Adrenal gland (tissue), 12 donors: ENCODE data around the gene TXNRD2. TPM values are rescaled to one million over a fixed set of nuclear protein-coding genes. Genes with fewer than 3 reads are reported as not detected.

Experiments
- DNase-seq, 7 donors: peaks; one replicate each; pipeline ENCODE4 v3.0.0-alpha.2; 2019 to 2020
- H3K27ac ChIP-seq, 5 donors: fragments of 200-600 bp; sonication (generic) in 4 of 5; 1 replicate in 3 of 5; 2 replicates in 2 of 5; pipeline versions ENCODE4 v1.5.1 to v1.8.0; 2016 to 2020; ENCODE audit warnings: mild to moderate bottlenecking in 1 of 5
- H3K27me3 ChIP-seq: fragments of 200-600 bp; 2 replicates; pipeline ENCODE4 v1.8.0; 2021
- H3K36me3 ChIP-seq, 2 donors: fragments of 200-600 bp; replicated peaks in 1 of 2; 1 replicate in 1 of 2; 2 replicates in 1 of 2; pipeline versions ENCODE4 v1.5.1 to v1.8.0; 2018 to 2022
- H3K4me1 ChIP-seq, 2 donors: fragments of 200-600 bp; replicated peaks in 1 of 2; 1 replicate in 1 of 2; 2 replicates in 1 of 2; pipeline versions ENCODE4 v1.5.1 to v1.8.0; 2018 to 2021
- H3K4me3 ChIP-seq, 4 donors: fragments of 200-600 bp; sonication (generic) in 3 of 4; one replicate each; pipeline ENCODE4 v1.5.1; 2016 to 2018
- H3K9me3 ChIP-seq, 3 donors: fragments of 200-600 bp; sonication (generic) in 1 of 3; replicated peaks in 1 of 3; 1 replicate in 2 of 3; 2 replicates in 1 of 3; pipeline versions ENCODE4 v1.5.1 to v1.8.0; 2016 to 2021
- CTCF ChIP-seq, 6 experiments: fragments of 450-650 bp in 4 of 6; fragments of 200-600 bp in 2 of 6; sonication (generic) in 1 of 6; IDR thresholded peaks; 1 replicate in 5 of 6; 2 replicates in 1 of 6; pipeline versions ENCODE4 v1.5.1 to v1.8.0; 2016 to 2021; ENCODE audit warnings: antibody characterized with exemption in 6 of 6, mild to moderate bottlenecking in 2 of 6, moderate library complexity in 1 of 6
- POLR2A ChIP-seq, 2 donors: fragments of 450-650 bp; IDR thresholded peaks; one replicate each; pipeline ENCODE4 v1.6.1; 2017; ENCODE audit warnings: antibody characterized with exemption in 2 of 2, mild to moderate bottlenecking in 2 of 2, moderate library complexity in 1 of 2
- WGBS, 4 donors: extraction: QIAGEN DNeasy Blood & Tissue Kit in 2 of 4; methylation state at CpG; one replicate each; pipeline versions ENCODE4 v1.1.5 to v1.1.7; 2013 to 2017; 5-methylcytosine and 5-hydroxymethylcytosine counted together
- intact Hi-C, 2 donors: fragments of 100-400 bp; cut with DNase I; formaldehyde crosslinking; loops; one replicate each; pipeline versions ENCODE4 v1.14.1 to v1.15.0; 2022 to 2023
- polyA plus RNA-seq, 3 donors: library from polyadenylated mRNA; stranded (reverse); fragments of 200-250 nt in 2 of 3; fragments of 350-450 nt in 1 of 3; fragmentation: Illumina TruSeq in 1 of 3; extraction: RNeasy Lipid Tissue Mini Kit (QIAGEN cat#74804) in 1 of 3; gene quantifications; one replicate each; pipeline ENCODE4 v1.2.3, GENCODE V29; 2013 to 2014
- total RNA-seq, 9 donors: library from RNA; depleted of rRNA in 4 of 9; stranded (reverse); fragments of >200 nt in 4 of 9; fragments of 120-200 nt in 1 of 9; fragmentation: NEBNext Ultra II Directional in 1 of 9; extraction: Animal tissue kit (Norgen Biotek cat#: 25700) in 1 of 9; gene quantifications; one replicate each; pipeline versions ENCODE4 v1.1.0 to v1.2.4, GENCODE V29; 2013 to 2023
- donor health status: healthy with polysubstance abuse.
- donor health status: Bipolar disorder and iron deficiency.
- donor health status: DM: yes; HTN: yes; CAD: no.
- donor health status: DM: no; HTN: no; CAD: no.
- donor health status: DM: no; HTN: no; CAD: no.
- donor health status: DM: yes; HTN: yes; CAD: no.

TXNRD2 gene
- total and polyA plus RNA-seq, 12 donors, result 39.6 to 171 (median 59.5) TPM

DNA sequence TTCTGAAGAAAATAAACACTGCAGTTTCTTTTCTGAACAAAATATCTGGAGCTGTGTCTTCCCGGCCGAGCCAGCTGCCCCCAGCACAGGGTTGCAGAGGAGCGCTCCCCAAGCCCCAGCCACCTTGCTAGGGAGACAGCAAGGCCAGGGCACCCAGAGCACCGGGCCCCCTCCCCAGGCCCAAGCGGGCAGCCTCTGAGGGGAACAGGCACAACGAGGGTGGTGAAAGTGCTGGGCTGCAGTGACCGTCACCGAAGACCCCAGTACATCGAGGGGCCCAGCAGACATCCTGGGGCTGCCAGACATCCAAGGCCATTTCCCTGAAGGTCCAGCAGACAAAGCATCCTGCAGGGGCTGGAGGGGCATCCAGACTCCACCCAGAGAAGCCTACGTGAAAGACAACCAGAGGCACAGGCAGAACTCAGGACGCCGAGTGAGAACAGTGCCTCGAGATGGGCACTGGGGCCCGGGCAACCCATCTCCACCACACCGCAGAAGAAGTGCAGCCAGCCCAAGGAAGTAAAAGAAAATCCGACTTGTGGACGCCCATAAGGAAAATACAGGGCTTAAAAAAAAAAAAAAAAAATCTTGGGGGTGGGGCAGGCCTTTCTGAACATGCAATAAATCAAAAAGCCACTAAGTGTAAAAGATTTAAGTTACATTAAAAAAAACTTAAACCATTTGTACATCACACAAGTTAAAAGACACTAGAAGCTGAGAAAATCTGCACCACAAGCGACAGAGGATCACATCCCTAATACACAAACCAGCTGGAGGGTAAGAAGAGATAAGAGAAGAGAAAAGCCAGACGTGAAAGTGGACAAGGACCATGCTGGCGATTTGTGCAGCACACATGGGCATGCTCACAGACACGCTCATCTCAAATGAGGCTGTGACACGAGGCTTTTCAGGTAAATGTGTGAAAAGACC lies 36.0 kb downstream of the TXNRD2 start:
- intact Hi-C loops, result no loop called here
- Histone ChIP-seq H3K27me3 (no peaks in the 10 kb centered on the region), H3K36me3 (peaks cover 0 to 11% of the 10 kb centered on the region in 2 donors), H3K27ac (no peak overlapping the region), H3K4me1 (no peaks in the 10 kb centered on the region), H3K4me3 (no peak overlapping the region), H3K9me3 (no peaks in the 10 kb centered on the region)
- DNase-seq, result no peak
- TF ChIP-seq POLR2A (IDR thresholded peaks at IDR 0.05), result no peak
- no peak for TF ChIP-seq CTCF (IDR thresholded peaks at IDR 0.05)
- 79 to 90% (median 82%) methylated on average over 16 to 22 of the region's 22 CpGs for WGBS, 4 donors

DNA sequence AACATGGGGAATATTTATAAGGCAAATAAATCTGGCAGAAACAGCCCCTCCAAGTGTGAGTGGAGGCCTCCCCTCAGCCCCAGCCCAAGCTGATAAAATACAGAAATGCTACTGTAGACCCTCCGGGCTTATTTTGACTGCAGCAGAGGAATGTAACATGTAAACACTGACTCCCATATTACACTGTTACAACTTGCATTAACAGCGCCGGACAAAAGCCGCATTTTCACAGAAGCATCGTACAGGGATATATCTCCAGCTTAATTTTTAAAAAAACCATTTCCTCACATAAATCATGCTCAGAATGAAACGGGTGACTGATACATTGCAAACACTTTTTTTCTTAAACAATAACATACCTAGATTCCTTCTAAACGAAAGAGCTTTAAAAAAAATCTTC lies 36.7 kb downstream of the TXNRD2 start:
- TF ChIP-seq CTCF (IDR thresholded peaks at IDR 0.05), result no peak
- no peak for TF ChIP-seq POLR2A (IDR thresholded peaks at IDR 0.05)
- DNase-seq, result no peak
- Histone ChIP-seq H3K36me3 (peaks cover 0 to 6% of the 10 kb centered on the region in 2 donors), H3K4me3 (no peak overlapping the region), H3K27ac (no peak overlapping the region), H3K4me1 (no peaks in the 10 kb centered on the region), H3K9me3 (no peaks in the 10 kb centered on the region), H3K27me3 (no peaks in the 10 kb centered on the region)
- intact Hi-C loops, result no loop called here
- WGBS, 4 donors, result 86 to 90% (median 87%) methylated on average over 7 of the region's 7 CpGs

GRCh38 chr22:19904174-19904856 lies 37.3 kb downstream of the TXNRD2 start:
- H3K27me3 ChIP-seq, result no peaks in the 10 kb centered on the region
- no peak overlapping the region for H3K4me3 ChIP-seq
- 86 to 90% (median 87%) methylated on average over 6 to 16 of the region's 16 CpGs for WGBS, 4 donors
- H3K9me3 ChIP-seq, result no peaks in the 10 kb centered on the region
- no peak for DNase-seq
- peaks cover 0 to 6% of the 10 kb centered on the region in 2 donors for H3K36me3 ChIP-seq
- no peaks in the 10 kb centered on the region for H3K4me1 ChIP-seq
- TF ChIP-seq CTCF (IDR thresholded peaks at IDR 0.05) (no peak), POLR2A (IDR thresholded peaks at IDR 0.05) (no peak)
- no peak overlapping the region for H3K27ac ChIP-seq
- intact Hi-C loops, result no loop called here

- no peak overlapping the region for H3K4me3 ChIP-seq
- H3K27ac ChIP-seq, result no peak overlapping the region
- WGBS, 4 donors, result 69 to 88% (median 84%) methylated on average over 7 to 12 of the region's 12 CpGs
- H3K27me3 ChIP-seq, result no peaks in the 10 kb centered on the region
- TF ChIP-seq CTCF (IDR thresholded peaks at IDR 0.05), result no peak
- no peak for TF ChIP-seq POLR2A (IDR thresholded peaks at IDR 0.05)
- H3K9me3 ChIP-seq, result no peaks in the 10 kb centered on the region
- peaks cover 0 to 7% of the 10 kb centered on the region in 2 donors for H3K36me3 ChIP-seq
- no peak for DNase-seq
- intact Hi-C loops, result no loop called here
- no peaks in the 10 kb centered on the region for H3K4me1 ChIP-seq
Observed at GRCh38 chr22:19903513-19903912, 38.1 kb downstream of the TXNRD2 start.
